GM10266 (cell line): ENCODE data around the gene RTN1.

Source experiments
- DNase-seq: peaks from one replicate; pipeline ENCODE4 v3.0.0; 2012; ENCODE audit errors: extremely low spot score
- TF ChIP-seq, protein P1 (sequence below): IDR thresholded peaks from 2 replicates; pipeline ENCODE4 v1.5.1; 2012; ENCODE audit warnings: mild to moderate bottlenecking, low read depth; ENCODE audit not compliant: control insufficient read depth, insufficient read depth; ENCODE audit errors: missing control alignments

The RTN1 gene

DNA sequence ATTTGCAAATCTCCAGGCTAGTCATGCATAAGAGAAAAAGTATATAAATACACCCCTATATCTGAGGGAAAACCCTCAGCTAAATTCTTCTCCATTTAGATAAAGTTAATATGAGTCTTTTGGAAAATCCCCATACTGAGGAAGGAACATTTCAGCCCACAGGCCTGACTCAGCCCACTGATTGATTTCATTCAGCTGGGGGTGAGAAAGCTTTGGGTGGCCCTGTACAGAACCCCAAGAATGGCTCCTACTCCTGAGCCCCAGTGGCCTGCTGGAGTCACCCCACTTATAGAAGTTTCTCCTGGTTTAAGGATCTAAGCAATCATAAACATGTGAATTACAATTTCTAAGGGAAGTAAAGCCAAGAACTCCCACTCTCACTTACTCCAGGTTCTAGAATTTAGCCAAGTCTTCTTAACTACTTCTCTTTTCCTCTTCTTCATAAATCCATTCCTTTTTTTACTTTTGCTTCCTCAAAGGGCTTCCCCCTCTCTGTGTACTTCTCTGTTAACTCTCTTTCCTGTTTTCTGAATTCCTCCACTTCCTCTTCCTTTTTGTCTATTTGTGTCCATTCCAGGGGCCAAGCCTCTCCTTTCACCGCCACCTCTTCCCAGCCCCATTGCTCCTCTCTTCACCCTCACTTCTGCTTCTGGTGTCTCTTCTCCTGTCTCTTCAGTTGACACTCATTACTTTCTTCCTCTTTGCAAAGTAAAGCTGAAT lies 21.0 kb downstream of the RTN1 start:
- TF ChIP-seq, protein P1, sequence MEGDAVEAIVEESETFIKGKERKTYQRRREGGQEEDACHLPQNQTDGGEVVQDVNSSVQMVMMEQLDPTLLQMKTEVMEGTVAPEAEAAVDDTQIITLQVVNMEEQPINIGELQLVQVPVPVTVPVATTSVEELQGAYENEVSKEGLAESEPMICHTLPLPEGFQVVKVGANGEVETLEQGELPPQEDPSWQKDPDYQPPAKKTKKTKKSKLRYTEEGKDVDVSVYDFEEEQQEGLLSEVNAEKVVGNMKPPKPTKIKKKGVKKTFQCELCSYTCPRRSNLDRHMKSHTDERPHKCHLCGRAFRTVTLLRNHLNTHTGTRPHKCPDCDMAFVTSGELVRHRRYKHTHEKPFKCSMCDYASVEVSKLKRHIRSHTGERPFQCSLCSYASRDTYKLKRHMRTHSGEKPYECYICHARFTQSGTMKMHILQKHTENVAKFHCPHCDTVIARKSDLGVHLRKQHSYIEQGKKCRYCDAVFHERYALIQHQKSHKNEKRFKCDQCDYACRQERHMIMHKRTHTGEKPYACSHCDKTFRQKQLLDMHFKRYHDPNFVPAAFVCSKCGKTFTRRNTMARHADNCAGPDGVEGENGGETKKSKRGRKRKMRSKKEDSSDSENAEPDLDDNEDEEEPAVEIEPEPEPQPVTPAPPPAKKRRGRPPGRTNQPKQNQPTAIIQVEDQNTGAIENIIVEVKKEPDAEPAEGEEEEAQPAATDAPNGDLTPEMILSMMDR: no peak

DNA sequence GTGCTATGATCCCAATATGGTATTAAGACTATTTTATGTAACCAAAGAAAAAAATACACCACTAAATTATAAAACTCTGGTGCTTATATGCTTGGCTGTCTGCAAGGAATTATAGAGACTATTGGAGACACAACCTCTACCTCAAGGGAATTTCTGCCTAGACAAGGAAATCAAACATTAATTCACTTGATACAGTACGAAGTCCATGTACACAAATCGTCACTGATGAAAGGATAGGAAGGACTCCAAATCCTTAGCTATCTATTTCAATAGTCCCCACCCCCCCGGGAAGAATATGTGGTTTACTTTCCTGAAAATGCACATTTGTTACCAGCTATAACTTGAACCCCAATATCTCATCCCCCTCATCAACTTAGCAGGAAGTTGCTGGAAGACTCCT lies 21.9 kb downstream of the RTN1 start:
- TF ChIP-seq, protein P1: no peak
- no peak for DNase-seq

More for the DNA sequence above, 21.0 kb downstream of the RTN1 start:
- DNase-seq: no peak

DNA sequence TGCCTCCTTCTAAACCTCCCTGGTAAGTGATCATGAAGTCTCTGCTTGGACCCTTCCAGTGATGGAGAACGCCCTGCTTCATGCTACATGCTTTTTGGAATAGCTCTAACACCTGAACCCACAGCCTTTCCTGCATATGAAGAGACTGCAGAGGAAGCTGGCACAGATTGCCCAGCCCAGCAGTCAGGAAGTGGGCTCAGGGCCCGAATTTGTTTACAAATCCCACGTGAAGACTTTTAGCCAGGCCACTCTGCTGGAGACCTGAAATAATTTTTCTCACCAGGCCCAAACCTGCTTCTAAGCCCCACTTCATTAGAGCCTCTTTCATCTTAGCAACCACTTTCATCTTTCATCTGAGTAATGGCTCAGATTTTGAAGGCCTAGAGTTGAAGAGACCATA lies 22.9 kb downstream of the RTN1 start:
- no peak for DNase-seq
- TF ChIP-seq, protein P1: no peak

DNA sequence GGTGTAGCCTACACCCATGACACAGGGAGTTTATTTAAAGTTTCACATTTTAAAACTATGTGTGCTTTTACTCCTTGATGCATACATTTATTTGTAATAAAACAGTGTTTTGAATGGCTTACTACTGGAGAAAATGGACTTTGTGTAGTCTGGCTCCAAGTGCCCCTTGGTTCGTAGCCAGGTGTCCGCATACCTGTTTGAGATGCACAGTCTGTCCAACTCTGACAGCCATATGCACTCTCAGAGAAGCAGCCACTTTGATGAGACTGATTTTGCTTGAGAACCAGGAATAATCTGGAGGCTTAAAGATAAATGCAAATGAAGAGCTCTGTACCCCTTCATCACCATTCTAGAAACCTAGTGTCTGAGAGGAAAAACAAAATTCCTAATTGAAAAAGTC lies 24.0 kb downstream of the RTN1 start:
- TF ChIP-seq, protein P1: no peak
- no peak for DNase-seq

DNA sequence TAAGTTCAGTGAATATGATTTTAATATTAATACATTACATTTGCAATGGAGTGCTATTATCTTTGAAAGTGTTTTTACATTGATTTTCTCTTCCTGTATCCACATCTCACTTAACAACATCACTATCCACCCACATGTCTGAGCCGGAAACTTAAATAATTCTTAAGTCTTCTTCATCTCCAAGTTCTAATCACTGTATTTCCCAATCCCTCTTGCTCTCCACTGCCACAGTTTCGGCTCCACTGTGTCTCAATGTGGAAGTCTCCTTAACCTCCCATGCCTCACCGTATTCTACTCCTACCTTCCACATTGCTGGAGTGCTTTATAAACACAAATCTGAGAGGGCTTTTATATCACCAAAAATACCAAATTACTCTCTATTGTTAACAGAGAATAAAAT lies 25.3 kb downstream of the RTN1 start:
- TF ChIP-seq, protein P1: no peak
- no peak for DNase-seq

DNA sequence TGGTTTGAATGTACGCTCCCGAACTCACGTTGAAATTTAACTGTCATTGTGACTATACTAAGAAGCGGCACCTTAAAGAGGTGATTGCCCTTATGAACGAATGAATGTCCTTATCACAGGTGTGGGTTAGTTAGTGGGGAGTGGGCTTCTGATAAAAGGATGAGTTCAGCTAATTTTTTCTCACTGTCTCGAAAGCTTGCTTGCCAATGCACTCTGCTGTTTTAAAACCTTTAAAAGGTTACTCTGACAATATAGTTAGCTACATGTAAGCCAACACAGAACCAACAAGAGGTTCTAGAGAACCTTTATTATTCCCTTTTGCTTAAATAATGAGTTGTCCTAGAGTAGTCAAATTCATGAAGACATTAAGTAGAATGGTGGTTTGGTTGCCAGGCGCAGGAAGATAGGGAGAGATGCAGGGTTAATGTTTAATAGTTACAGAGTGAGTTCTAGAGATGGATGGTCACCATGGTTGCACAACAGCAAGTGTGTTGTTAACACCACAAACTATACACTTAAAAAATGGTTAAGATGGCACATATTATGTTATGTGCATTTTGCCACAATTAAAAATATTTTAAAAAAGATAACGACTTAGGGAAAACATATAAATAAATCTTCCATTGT lies 26.3 kb downstream of the RTN1 start:
- TF ChIP-seq, protein P1: no peak
- DNase-seq: no peak

DNA sequence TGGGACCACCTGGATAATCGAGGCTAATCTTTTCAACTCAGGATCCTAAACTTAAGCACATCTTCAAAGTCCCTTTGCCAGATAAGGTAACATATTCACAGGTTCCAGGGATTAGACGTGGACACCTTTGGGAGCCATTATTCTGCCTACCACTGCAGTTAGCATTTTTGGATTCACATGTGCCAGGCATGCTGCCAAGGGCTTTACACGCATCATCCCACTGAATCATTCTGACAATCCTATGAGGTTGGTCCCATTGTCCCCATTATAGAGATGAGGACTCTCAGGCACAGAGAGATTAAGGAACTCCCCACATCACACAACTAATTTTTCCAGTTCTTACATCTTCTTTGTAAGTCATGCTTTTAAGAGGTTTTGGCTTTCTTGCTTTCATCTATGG lies 34.5 kb downstream of the RTN1 start:
- DNase-seq: no peak
- TF ChIP-seq, protein P1: no peak
